ENCODE data around the gene LELP1. TPM values are rescaled to one million over a fixed set of nuclear protein-coding genes. Genes with fewer than 3 reads are reported as not detected.

Gene LELP1
- total RNA-seq, 1 experiment from 2014 or later = not detected

GRCh38 chr1:153246825-153247224 lies 43.6 kb downstream of the LELP1 start:
- intact Hi-C loops (cut with micrococcal nuclease; ENCODE audit: unreplicated experiment) = no loop called here
- no peak overlapping the region for H3K4me3 ChIP-seq (ENCODE audit: low read depth, low read length, poor library complexity, severe bottlenecking)
- POLR2A ChIA-PET (ENCODE audit: low non-redundant PET) = no interaction called here
- no peak for DNase-seq (ENCODE audit: low spot score)
- TF ChIP-seq CTCF (conservative IDR thresholded peaks at IDR 0.05; ENCODE audit: low read depth, low read length) (no peak), EZH2 (IDR thresholded peaks at IDR 0.05; ENCODE audit: borderline replicate concordance, low read depth, low read length, poor library complexity, severe bottlenecking) (no peak)
- no TSS peak for BruUV-seq (replicated peaks)
- no peaks in the 10 kb centered on the region for H3K36me3 ChIP-seq (ENCODE audit: insufficient read depth, low read length, poor library complexity, severe bottlenecking)
- CTCF ChIA-PET = no interaction called here
- H3K9me3 ChIP-seq (ENCODE audit: low read depth, low read length, poor library complexity, severe bottlenecking) = no peaks in the 10 kb centered on the region
- H3K27ac ChIP-seq (ENCODE audit: low read depth, low read length, poor library complexity, severe bottlenecking) = no peak overlapping the region
- peaks cover 6% of the 10 kb centered on the region for H3K27me3 ChIP-seq (replicated peaks; ENCODE audit: insufficient read depth, low read depth, low read length, poor library complexity)
- H3K4me1 ChIP-seq (ENCODE audit: insufficient read depth, low read length, poor library complexity, severe bottlenecking) = no peaks in the 10 kb centered on the region

DNA sequence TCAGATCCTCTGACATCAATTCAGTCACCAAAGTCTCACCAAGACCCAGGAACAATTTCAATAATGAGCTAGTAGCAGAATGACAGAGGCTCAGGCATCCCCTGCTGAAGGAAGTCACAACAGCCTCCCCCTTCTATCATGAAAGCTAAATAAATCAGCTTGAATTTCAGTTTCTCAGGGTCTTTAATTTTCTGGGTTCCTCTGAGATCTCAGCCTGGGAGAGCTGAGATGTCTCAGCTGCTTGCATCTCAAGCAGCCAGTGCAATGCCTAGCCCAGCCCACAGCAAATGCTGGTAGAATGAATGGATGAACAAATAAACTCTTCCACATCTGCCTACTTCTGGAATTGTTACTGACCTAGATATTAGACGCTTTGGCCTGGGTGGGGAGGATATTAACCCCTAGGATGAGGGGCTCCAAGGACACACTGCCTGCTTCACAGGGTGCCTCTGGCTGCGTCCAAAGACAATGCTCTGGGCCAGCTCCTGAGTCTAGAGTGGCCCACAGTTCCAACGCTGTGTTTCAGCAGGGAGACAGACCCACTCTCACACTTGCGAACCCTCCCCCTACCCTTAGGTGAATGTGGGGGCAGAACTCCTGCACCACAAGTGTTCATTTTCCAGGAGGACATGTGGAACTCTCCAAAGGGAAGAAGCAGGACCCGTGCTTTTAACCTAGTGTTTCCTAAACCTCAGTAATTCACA lies 45.1 kb downstream of the LELP1 start:
- BruUV-seq (replicated peaks) = no TSS peak
- Histone ChIP-seq H3K27ac (ENCODE audit: low read depth, low read length, poor library complexity, severe bottlenecking) (no peak overlapping the region), H3K27me3 (replicated peaks; ENCODE audit: insufficient read depth, low read depth, low read length, poor library complexity) (peaks cover 6% of the 10 kb centered on the region), H3K4me3 (ENCODE audit: low read depth, low read length, poor library complexity, severe bottlenecking) (no peak overlapping the region), H3K4me1 (ENCODE audit: insufficient read depth, low read length, poor library complexity, severe bottlenecking) (no peaks in the 10 kb centered on the region), H3K9me3 (ENCODE audit: low read depth, low read length, poor library complexity, severe bottlenecking) (no peaks in the 10 kb centered on the region), H3K36me3 (ENCODE audit: insufficient read depth, low read length, poor library complexity, severe bottlenecking) (no peaks in the 10 kb centered on the region)
- ChIA-PET POLR2A (ENCODE audit: low non-redundant PET) (no interaction called here), CTCF (no interaction called here)
- TF ChIP-seq CTCF (conservative IDR thresholded peaks at IDR 0.05; ENCODE audit: low read depth, low read length) = no peak
- no peak for TF ChIP-seq EZH2 (IDR thresholded peaks at IDR 0.05; ENCODE audit: borderline replicate concordance, low read depth, low read length, poor library complexity, severe bottlenecking)
- DNase-seq (ENCODE audit: low spot score) = no peak
- intact Hi-C loops (cut with micrococcal nuclease; ENCODE audit: unreplicated experiment) = no loop called here

- POLR2A ChIA-PET (ENCODE audit: low non-redundant PET) = no interaction called here
- Histone ChIP-seq H3K27me3 (replicated peaks; ENCODE audit: insufficient read depth, low read depth, low read length, poor library complexity) (peaks cover 6% of the 10 kb centered on the region), H3K9me3 (ENCODE audit: low read depth, low read length, poor library complexity, severe bottlenecking) (no peaks in the 10 kb centered on the region), H3K27ac (ENCODE audit: low read depth, low read length, poor library complexity, severe bottlenecking) (no peak overlapping the region), H3K4me3 (ENCODE audit: low read depth, low read length, poor library complexity, severe bottlenecking) (no peak overlapping the region), H3K4me1 (ENCODE audit: insufficient read depth, low read length, poor library complexity, severe bottlenecking) (no peaks in the 10 kb centered on the region), H3K36me3 (ENCODE audit: insufficient read depth, low read length, poor library complexity, severe bottlenecking) (no peaks in the 10 kb centered on the region)
- CTCF ChIA-PET = no interaction called here
- BruUV-seq (replicated peaks) = no TSS peak
- intact Hi-C loops (cut with micrococcal nuclease; ENCODE audit: unreplicated experiment) = no loop called here
- TF ChIP-seq EZH2 (IDR thresholded peaks at IDR 0.05; ENCODE audit: borderline replicate concordance, low read depth, low read length, poor library complexity, severe bottlenecking) = no peak
- no peak for TF ChIP-seq CTCF (conservative IDR thresholded peaks at IDR 0.05; ENCODE audit: low read depth, low read length)
- no peak for DNase-seq (ENCODE audit: low spot score)
Observed at GRCh38 chr1:153250166-153250565, 46.9 kb downstream of the LELP1 start.
